ENCODE measurements around the gene ITGA11.
A peak's percentile ranks its signal among the peaks of the same experiment; 100 is the strongest.

The ITGA11 gene

GRCh38 chr15:68465861-68466560 lies 34.0 kb upstream of the ITGA11 start:
- no peak for TF ChIP-seq CTCF (IDR thresholded peaks at IDR 0.05; ENCODE audit: low read depth, low read length)
- Histone ChIP-seq H3K4me3 (ENCODE audit: low read depth, low read length) (no peak overlapping the region), H3K9me3 (no peaks in the 10 kb centered on the region), H3K27me3 (no peaks in the 10 kb centered on the region), H3K4me1 (peaks cover 32% of the 10 kb centered on the region), H3K36me3 (no peaks in the 10 kb centered on the region)
- peak; percentile 30 for DNase-seq

- Histone ChIP-seq H3K4me3 (ENCODE audit: low read depth, low read length) (no peak overlapping the region; the same call in 1 of the 2 replicates), H3K36me3 (no peaks in the 10 kb centered on the region), H3K4me1 (peaks cover 28% of the 10 kb centered on the region), H3K9me3 (no peaks in the 10 kb centered on the region), H3K27me3 (no peaks in the 10 kb centered on the region)
- no peak for TF ChIP-seq CTCF (IDR thresholded peaks at IDR 0.05; ENCODE audit: low read depth, low read length)
- DNase-seq: peak; percentile 78
These were observed 32.6 kb upstream of the ITGA11 start for GRCh38 chr15:68464448-68465090.

GRCh38 chr15:68463996-68464395 lies 32.0 kb upstream of the ITGA11 start:
- Histone ChIP-seq H3K4me1 (peaks cover 28% of the 10 kb centered on the region), H3K27me3 (no peaks in the 10 kb centered on the region), H3K4me3 (ENCODE audit: low read depth, low read length) (no peak overlapping the region), H3K9me3 (no peaks in the 10 kb centered on the region), H3K36me3 (no peaks in the 10 kb centered on the region)
- DNase-seq: no peak
- no peak for TF ChIP-seq CTCF (IDR thresholded peaks at IDR 0.05; ENCODE audit: low read depth, low read length)

- H3K4me3 ChIP-seq (ENCODE audit: low read depth, low read length): no peak overlapping the region
- H3K9me3 ChIP-seq: no peaks in the 10 kb centered on the region
- TF ChIP-seq CTCF (IDR thresholded peaks at IDR 0.05; ENCODE audit: low read depth, low read length): no peak
- H3K36me3 ChIP-seq: no peaks in the 10 kb centered on the region
- no peaks in the 10 kb centered on the region for H3K27me3 ChIP-seq
- peaks cover 28% of the 10 kb centered on the region for H3K4me1 ChIP-seq
- no peak for DNase-seq
These were observed 31.5 kb upstream of the ITGA11 start for GRCh38 chr15:68463444-68463843.

GRCh38 chr15:68460166-68460565 lies 28.2 kb upstream of the ITGA11 start:
- Histone ChIP-seq H3K27me3 (no peaks in the 10 kb centered on the region), H3K9me3 (no peaks in the 10 kb centered on the region)
- no peak for TF ChIP-seq CTCF (IDR thresholded peaks at IDR 0.05; ENCODE audit: low read depth, low read length)

GRCh38 chr15:68450192-68450591 lies 18.2 kb upstream of the ITGA11 start:
- DNase-seq: no peak
- Histone ChIP-seq H3K9me3 (no peaks in the 10 kb centered on the region), H3K36me3 (no peaks in the 10 kb centered on the region), H3K4me1 (no peaks in the 10 kb centered on the region), H3K4me3 (ENCODE audit: low read depth, low read length) (no peak overlapping the region), H3K27me3 (no peaks in the 10 kb centered on the region)
- no peak for TF ChIP-seq CTCF (IDR thresholded peaks at IDR 0.05; ENCODE audit: low read depth, low read length)

More at GRCh38 chr15:68460166-68460565, 28.2 kb upstream of the ITGA11 start:
- Histone ChIP-seq H3K4me1 (peaks cover 18% of the 10 kb centered on the region), H3K36me3 (no peaks in the 10 kb centered on the region), H3K4me3 (ENCODE audit: low read depth, low read length) (no peak overlapping the region)
- no peak for DNase-seq

All from BE2C (cell line).